Measurements from ENCODE around the gene MNS1. TPM values are rescaled to one million over a fixed set of nuclear protein-coding genes. Genes with fewer than 3 reads are reported as not detected.
"Not testable (repeated sequence)": the region's sequence is repeated elsewhere in the genome, so short reads cannot be mapped to it uniquely, and the experiment has no call there.

MNS1 gene
- total and polyA plus RNA-seq, 2 donors (not counting 1 experiment from before 2014, with no cell fraction given), result not detected

DNA sequence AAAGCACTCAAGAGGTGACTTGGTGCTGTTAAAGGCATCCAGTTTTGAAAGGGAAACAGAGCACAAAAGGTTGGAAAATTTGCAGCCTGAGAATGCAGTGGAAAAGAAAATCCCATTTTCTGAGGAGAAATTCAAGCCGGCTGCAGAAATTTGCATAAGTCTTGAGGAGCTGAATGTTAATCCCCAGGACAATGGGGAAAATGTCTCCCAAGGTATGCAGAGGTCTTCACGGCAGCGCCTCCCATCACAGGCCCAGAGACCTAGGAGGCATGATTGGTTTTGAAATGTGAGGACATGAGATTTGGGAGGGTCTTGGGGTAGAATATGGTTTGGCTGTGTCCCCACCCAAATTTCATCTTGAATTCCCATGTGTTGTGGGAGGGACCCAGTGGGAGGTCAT is 67.6 kb downstream of the MNS1 start:
- H4K20me1 ChIP-seq (ENCODE audit: control insufficient read depth, insufficient read depth, low read length, poor library complexity, severe bottlenecking); H3K4me3 ChIP-seq (ENCODE audit: control extremely low read depth in 1 of 5, extremely low read depth in 1 of 5, insufficient read depth in 1 of 5, low read depth in 2 of 5, low read length in 4 of 5); H3K4me3 Mint-ChIP-seq; H3K4me2 ChIP-seq (replicated peaks; ENCODE audit: low read depth, low read length, poor library complexity, severe bottlenecking); H3K27ac ChIP-seq (ENCODE audit: low read length in 2 of 2); H3K9ac ChIP-seq (ENCODE audit: low read length); H3K4me1 ChIP-seq (ENCODE audit: control insufficient read depth in 2 of 2, insufficient read depth in 2 of 2, low read length in 2 of 2); H3K9me3 ChIP-seq (ENCODE audit: control extremely low read depth in 1 of 3, control insufficient read depth in 2 of 3, insufficient read depth in 1 of 3, low read length in 2 of 3); H3K9me3 Mint-ChIP-seq (ENCODE audit: insufficient read depth); ATAC-seq (ENCODE audit: low read depth); H3K79me2 ChIP-seq (ENCODE audit: control insufficient read depth, insufficient read depth, low read length); H3K27ac Mint-ChIP-seq; H3K27me3 Mint-ChIP-seq; CTCF ChIA-PET; H3K4me1 Mint-ChIP-seq; H2AFZ ChIP-seq (ENCODE audit: insufficient read depth, low read depth, low read length, poor library complexity, severe bottlenecking); H3K36me3 ChIP-seq (replicated peaks in 1 of 2; ENCODE audit: control extremely low read depth in 1 of 2, control insufficient read depth in 1 of 2, extremely low read depth in 1 of 2, insufficient read depth in 2 of 2, low read length in 1 of 2); H3K27me3 ChIP-seq (replicated peaks in 1 of 4; ENCODE audit: control extremely low read depth in 1 of 4, control insufficient read depth in 3 of 4, insufficient read depth in 4 of 4, low read length in 3 of 4); DNase-seq; POLR2A ChIA-PET; intact Hi-C loops (cut with micrococcal nuclease): not testable (repeated sequence)
- 100% methylated on average over 1 of the region's 3 CpGs for WGBS (ENCODE audit: insufficient coverage)

DNA sequence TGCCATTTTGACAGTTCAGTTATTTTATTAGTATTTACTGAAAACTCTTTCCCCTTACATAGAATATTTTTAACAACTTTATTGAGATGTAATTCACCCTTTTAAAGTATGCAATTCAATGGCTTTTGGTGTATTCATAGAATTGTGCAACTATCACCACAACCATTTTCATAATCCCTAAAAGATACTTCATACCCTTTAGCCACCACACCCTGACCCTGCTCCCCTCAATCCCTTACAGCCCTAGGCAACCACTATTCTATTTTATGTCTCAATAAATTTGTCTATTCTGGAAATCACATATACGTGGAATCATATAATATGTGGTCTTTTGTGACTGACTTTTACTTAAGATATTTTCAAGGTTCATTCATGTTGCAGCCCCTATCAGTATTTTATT is 70.0 kb downstream of the MNS1 start:
- intact Hi-C loops (cut with micrococcal nuclease), result no loop called here
- ATAC-seq (ENCODE audit: low read depth), result no peak

More for the DNA sequence above, 70.0 kb downstream of the MNS1 start:
- Histone ChIP-seq H3K27ac (ENCODE audit: low read length in 2 of 2) (no peak overlapping the region), H3K4me3 (ENCODE audit: control extremely low read depth in 1 of 5, extremely low read depth in 1 of 5, insufficient read depth in 1 of 5, low read depth in 2 of 5, low read length in 4 of 5) (no peak overlapping the region), H3K79me2 (ENCODE audit: control insufficient read depth, insufficient read depth, low read length) (no peaks in the 10 kb centered on the region), H3K9me3 (ENCODE audit: control extremely low read depth in 1 of 3, control insufficient read depth in 2 of 3, insufficient read depth in 1 of 3, low read length in 2 of 3) (peaks cover 0 to 3% (median 0%) of the 10 kb centered on the region in 3 donors), H4K20me1 (ENCODE audit: control insufficient read depth, insufficient read depth, low read length, poor library complexity, severe bottlenecking) (no peaks in the 10 kb centered on the region), H3K4me2 (replicated peaks; ENCODE audit: low read depth, low read length, poor library complexity, severe bottlenecking) (no peak overlapping the region), H2AFZ (ENCODE audit: insufficient read depth, low read depth, low read length, poor library complexity, severe bottlenecking) (no peak overlapping the region), H3K4me1 (ENCODE audit: control insufficient read depth in 2 of 2, insufficient read depth in 2 of 2, low read length in 2 of 2) (no peaks in the 10 kb centered on the region), H3K36me3 (replicated peaks in 1 of 2; ENCODE audit: control extremely low read depth in 1 of 2, control insufficient read depth in 1 of 2, extremely low read depth in 1 of 2, insufficient read depth in 2 of 2, low read length in 1 of 2) (no peaks in the 10 kb centered on the region), H3K27me3 (replicated peaks in 1 of 4; ENCODE audit: control extremely low read depth in 1 of 4, control insufficient read depth in 3 of 4, insufficient read depth in 4 of 4, low read length in 3 of 4) (no peaks in the 10 kb centered on the region), H3K9ac (ENCODE audit: low read length) (no peak overlapping the region)
- H3K4me1 Mint-ChIP-seq, result no peaks in the 10 kb centered on the region
- no peak for TF ChIP-seq EZH2 (IDR thresholded peaks at IDR 0.05; ENCODE audit: borderline replicate concordance, insufficient read depth, low read depth, low read length, poor library complexity, severe bottlenecking)
- TF ChIP-seq, protein P1, sequence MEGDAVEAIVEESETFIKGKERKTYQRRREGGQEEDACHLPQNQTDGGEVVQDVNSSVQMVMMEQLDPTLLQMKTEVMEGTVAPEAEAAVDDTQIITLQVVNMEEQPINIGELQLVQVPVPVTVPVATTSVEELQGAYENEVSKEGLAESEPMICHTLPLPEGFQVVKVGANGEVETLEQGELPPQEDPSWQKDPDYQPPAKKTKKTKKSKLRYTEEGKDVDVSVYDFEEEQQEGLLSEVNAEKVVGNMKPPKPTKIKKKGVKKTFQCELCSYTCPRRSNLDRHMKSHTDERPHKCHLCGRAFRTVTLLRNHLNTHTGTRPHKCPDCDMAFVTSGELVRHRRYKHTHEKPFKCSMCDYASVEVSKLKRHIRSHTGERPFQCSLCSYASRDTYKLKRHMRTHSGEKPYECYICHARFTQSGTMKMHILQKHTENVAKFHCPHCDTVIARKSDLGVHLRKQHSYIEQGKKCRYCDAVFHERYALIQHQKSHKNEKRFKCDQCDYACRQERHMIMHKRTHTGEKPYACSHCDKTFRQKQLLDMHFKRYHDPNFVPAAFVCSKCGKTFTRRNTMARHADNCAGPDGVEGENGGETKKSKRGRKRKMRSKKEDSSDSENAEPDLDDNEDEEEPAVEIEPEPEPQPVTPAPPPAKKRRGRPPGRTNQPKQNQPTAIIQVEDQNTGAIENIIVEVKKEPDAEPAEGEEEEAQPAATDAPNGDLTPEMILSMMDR (IDR thresholded peaks at IDR 0.05), result no peak
- H3K27ac Mint-ChIP-seq, result no peak overlapping the region
- no CpG with 5 or more reads among the region's 1 CpG for WGBS (ENCODE audit: insufficient coverage)
- CTCF ChIA-PET, result no interaction called here
- DNase-seq, result no peak
- H3K27me3 Mint-ChIP-seq, result no peaks in the 10 kb centered on the region
- H3K9me3 Mint-ChIP-seq (ENCODE audit: insufficient read depth), result no peaks in the 10 kb centered on the region
- POLR2A ChIA-PET, result no interaction called here
- H3K4me3 Mint-ChIP-seq, result no peak overlapping the region

Measured in B cell (primary cell).